HL-60/S4 treated with phorbol 12-myristate 13-acetate at 8.2 ng/mL for 4 days and 3 days (cell line): ENCODE measurements around the gene SSH2.

Source experiments
- in situ Hi-C: fragments of 300-500 bp; cut with MboI; formaldehyde crosslinking; loops from 2 replicates; pipeline ENCODE4 v1.15.0; 2022; ENCODE audit warnings: low sequenced_read_pairs

Gene SSH2

DNA sequence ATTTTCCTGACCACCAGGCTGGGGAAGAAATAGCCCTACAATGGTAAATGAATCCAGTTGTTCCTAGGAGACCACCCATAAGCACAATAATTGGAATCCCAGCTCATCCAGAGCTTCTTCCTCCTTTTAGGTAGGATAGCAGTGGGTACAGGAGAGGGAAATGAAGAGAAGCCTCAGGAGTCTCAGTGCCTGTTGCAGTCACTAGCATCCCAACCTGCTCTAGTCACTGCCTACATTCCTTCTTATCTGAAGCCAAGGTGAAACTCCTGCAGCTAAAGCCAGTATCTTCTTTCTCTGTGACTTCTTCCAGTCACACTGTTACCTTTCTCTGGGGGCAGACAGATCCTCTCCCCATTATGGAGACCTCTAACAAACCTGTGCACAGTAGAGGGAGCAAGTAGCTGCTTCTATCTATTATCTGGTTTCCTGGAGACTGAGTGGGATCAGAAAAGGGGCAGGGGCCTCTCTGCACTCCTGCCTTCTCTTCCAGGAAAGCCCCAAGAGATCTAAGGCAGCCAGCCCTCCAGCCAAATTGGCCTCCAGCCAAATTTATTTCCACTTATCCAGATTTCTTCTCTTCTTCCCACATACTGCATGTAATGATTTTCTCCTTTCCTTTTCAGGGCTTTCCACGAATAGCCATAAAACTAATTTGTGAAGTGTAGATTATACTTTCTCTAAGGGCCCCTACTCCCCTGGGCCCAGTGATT, 85.5 kb downstream of the SSH2 start:
- in situ Hi-C loops = no loop called here

DNA sequence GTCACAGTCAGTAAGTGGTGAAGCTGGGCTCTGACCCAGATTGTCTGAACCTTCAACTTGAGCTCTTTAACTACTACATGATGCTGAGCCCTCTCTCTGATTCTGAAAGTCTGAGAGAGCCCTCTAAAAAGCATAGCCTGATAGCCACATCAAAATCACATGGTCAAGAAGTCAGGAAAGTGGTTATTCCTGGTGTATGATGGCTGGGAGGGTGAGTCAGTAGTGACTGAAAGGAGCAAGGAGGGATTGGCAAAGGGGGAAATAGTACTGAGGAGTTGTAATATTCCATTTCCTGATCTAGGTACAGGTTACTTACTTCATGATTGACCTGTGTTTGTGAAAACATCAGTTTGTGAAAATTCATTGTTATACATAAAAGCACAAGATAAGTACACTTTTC, 89.1 kb downstream of the SSH2 start:
- in situ Hi-C loops = no loop called here

DNA sequence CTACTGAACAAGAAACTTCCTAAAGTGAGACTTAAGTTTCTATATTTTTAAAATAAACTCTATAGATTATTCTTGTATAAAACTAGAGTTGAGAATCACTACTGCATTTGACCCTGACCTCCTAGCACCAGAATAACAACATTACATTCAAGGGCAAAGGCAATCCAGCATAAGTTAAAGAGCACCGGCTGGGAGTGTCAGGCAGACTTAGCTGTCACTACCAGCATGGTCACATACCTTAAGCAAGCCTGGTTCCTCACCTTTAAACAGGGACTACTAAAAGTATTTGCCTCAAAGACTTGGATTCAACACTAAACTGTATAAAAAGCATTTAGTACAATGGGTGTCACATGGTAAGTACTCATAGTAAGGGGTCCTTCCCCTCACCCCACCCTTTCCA, 90.4 kb downstream of the SSH2 start:
- in situ Hi-C loops = no loop called here

DNA sequence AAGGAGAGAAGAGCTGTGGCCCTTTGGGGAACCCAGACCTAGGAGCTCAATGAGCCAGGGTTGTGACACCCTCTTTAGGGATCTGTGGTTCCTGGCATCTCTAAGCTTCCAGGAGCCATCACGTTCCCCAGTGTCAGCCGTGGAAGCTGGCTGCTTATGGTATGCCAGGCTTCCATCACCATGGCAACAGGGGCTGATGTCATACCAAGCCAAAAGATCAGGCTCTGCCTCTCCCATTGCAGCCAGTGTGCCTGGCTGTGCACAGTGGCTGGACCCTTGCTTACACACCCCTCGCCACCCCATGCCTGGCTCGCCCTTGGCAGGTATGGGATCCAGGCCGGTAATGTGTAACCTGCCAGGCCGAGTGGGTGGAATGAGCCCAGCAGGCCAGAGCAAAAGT, 91.1 kb downstream of the SSH2 start:
- in situ Hi-C loops = no loop called here

DNA sequence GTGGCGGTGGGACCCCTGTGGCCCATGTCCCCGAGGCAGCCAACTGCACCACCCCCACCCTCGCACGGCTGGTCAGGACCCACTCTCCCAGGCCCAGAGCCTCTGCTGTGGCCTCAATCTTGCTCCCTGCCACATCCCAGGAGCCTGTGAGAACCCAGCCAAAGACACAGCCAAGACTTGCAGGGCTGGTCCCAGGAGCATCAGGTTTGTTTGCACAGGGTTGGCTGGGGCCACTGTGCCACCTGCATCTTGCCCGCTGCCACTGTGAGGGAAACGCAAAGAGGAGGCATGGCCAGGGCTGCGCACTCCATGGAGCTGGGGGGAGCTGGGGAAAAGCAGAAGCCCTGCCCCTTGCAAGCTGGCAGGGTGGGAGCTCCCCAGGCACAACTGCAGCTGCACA, 92.5 kb downstream of the SSH2 start:
- in situ Hi-C loops = no loop called here

DNA sequence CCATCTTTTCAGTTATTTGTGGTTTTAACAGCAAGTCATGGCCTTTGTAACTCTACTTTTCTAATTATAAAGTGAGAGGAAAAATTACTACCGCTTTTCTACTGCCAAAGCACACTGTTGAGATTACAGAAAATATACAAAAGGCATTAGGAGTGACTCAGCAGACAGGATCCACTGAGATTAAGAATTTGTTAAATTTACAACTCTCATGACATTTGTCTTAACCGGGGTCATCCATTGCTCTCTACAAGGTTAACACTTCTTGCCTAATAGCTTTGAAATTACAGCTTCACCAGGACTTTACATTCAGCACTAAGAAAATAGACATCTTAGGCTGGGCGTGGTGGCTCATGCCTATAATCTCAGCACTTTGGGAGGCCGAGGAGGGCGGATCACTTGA, 93.4 kb downstream of the SSH2 start:
- in situ Hi-C loops = no loop called here

DNA sequence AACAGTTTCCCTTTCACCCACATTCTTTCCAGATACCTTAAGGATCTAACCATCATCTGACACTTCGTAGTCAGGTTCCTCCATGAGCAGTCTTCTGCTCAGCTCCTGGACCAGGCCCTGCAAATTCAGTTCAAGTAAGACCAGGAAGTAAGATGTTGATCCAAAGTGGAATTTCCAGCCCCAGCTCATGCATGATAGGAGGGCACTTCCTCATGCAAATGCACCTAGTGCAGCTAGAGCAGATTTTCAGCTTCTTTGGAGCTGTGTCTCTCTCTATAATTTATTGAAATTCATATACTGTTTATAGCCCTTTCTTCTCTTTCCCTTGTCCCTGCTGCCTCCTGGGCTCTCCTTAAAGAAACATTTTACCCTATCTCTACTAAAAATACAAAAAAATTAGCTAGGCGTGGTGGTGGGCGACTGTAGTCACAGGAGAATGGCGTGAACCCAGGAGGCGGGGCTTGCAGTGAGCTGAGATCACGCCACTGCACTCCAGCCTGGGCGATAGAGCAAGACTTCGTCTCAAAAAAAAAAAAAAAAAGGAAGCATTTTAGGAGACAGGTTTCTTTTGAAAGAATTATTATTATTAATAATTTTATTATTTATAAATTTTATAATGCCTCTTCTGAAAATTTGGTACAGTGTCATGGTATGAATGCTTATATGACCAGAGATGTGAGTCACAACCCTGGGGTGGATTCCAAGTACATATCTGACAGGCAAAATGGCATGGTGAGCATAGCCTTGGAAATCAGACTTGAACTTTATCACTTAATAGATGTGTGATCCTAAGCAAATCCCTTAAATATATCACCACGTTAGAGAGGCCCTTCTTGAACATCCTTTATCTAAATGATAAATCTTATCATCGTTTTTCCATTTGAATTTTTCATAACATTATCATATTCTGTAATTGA, 94.3 kb downstream of the SSH2 start:
- in situ Hi-C loops = no loop called here

DNA sequence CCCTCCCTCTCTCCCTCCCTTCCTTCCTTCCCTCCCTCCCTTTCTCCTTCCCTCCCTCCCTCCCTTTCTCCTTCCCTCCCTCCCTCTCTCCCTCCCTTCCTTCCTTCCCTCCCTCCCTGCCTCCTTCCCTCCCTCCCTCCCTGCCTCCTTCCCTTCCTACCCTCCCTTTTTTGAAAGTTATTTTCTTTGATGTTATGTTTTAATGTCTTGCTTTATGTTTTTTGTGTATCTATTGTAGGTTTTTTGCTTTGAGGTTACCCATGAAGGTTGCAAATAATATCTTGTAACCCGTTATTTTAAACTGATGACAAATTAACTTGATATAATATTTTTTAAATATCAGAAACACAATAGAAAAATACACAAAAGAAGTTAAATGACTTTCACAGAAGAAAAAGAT, 96.2 kb downstream of the SSH2 start:
- in situ Hi-C loops = no loop called here

DNA sequence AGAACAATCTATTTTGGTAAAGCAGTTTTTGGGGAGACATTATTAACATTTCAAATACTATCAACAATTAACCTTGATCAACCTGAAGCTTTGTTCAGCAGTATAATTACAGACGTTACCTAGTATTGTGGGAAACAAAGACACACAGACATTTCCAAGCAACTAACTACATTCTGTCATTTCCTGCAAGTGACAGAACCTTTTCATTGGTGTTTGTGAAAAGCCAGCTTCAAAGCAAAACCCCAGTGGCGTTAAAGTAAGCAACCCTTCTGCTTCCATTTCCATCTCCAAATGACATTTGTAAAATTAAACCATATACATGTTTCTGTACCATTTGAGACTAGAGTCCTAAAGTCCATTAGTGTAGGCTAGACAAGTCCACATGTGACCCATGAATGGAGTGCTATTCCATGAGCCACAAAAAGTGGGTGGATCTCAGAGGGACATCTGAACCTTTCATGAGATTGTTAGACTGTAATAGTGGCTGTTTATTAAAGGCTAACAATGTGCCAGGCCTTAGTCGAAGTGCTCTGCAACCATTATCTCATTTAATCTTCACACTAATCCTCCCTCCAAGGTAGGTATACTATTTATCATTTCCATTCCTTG, 101.2 kb downstream of the SSH2 start:
- in situ Hi-C loops = no loop called here

DNA sequence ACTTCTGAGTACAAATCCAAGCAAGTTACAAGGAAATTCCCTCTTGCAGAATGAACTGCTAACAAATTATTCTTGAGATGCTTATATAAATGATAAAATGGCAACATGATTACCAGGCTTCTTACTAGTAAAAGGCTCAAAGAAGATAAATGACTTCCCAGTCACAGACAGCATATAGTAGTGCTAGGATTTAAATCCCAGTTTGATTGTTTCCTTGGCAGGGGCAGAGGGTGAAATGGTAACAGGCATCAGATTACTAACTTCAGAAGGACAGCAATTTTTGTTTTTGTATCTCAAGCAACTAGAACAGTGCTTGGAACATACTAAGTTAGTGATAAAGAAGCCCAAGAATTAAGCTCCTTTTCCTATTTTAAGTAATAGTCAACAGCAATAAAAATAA, 102.8 kb downstream of the SSH2 start:
- in situ Hi-C loops = no loop called here

DNA sequence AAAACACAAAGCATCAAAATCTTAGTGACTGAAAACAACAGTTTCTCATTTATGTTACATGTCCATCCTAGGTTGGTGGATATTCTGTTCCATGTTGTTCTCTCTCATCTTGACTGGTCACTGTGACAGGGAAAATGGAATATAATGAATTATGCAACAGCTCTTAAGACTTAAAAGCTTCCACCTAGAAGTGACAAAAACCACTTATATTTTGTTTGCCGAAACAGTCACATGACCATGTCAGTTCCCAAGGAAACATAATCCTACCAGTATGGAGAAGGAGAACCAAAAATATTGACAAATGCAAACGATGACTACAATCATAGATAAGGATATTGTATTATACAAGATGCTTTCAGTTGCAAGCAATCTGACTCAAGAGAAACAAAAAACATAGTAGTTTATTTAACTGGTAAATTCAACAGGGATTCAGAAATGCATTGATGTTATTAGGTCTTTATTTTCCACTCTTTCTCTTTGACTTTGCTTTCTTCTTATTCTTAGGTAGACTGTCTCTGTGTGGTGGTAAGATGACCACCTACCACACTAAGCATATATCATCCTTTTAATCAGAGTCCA, 103.8 kb downstream of the SSH2 start:
- in situ Hi-C loops = no loop called here

DNA sequence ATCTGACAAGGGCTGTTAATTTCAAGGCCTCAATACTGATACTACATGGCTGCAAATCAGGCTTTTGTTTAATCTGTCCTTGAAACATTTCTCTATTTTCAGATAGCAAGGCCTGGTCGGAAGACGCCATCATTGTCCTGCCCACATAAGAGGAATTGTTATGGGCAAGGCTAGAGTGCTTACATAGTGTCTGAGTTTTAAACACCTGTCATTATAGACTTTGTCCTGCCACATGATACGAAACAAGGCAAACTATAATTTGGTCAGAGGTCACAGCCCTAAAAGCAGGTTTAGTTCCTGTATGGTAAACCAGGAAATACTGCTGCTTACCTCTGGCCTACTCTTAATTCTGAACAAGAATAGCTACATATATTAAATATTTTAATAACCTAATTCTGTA, 104.4 kb downstream of the SSH2 start:
- in situ Hi-C loops = no loop called here

DNA sequence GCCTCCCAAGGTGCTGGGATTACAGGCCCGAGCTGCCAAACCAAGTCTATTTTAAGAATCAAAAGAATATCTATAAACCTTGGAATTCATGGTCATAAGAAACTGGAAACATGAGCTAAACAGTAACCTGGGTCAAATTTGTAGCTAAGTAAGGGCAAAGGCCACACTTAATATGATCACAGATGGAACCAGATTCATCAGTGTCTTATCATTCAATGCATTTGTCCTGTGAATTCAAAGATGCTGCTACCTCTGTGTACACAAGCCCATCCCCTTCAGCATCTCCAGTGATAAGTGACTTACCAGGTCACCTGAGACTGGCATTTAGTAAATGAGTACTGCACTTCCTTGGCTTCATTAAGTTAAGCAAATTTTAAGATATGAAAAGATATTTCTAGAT, 108.1 kb downstream of the SSH2 start:
- in situ Hi-C loops = loop anchor here (25.0 kb wide), 2 partner anchors 115 to 265 kb away; partner anchors contain the start of genes EFCAB5 and SSH2

DNA sequence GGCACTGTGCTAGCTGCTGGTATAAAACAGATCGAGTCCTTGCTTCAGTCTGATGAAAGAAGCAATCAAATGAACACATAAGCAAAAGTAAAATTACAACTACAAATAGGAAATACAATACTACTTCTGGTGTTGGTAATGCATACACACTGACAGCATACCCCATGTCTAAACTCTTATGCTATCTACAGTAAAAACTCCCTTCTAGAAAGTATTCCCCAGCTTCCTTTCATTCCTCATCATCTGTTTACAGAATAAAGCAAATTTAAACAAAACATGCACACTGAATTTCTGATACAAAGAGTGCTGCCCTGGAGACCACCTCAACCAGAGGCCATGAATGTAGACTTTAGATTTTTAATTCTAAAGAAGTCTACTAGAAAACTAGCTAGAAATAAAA, 109.6 kb downstream of the SSH2 start:
- in situ Hi-C loops = loop anchor here (25.0 kb wide), 2 partner anchors 117 to 267 kb away; partner anchors contain the start of genes EFCAB5 and SSH2

DNA sequence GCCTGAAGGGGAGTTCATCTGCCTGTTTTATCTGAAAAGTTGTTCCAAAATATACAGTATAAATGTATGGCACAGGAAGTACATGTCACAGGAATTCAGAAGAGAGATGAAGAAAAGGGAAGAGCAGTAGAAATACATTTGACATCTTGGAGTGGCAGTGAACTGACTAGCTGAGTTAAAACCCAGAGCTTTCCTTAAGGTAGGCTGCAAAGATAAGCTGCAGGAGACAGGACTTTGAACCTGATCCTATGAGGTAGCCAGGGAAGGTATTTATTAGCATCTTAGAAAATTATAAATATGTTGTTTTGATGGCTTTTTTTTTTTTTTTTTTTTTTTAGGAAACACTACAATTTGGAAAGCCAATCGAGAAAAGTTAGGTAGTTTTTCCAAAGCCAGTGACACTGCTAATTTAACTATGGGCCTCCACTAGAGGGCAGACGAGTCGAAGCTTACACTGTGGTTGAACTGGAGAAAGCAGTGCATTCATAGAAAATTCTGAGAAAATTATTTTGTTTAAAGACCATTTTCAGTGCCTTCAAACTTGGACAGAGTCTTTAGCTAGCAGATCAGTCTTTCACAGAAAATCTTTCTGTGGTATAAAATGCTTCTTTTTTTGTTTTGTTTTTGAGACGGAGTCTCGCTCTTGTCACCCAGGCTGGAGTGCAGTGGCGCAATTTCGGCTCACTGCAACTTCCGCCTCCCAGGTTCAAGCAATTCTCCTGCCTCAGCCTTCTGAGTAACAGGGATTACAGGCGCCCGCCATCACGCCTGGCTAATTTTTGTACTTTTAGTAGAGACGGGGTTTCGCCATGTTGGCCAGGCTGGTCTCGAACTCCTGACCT, 122.3 kb downstream of the SSH2 start:
- in situ Hi-C loops = loop anchor here (25.0 kb wide), 2 partner anchors 130 to 280 kb away; partner anchors contain the start of genes EFCAB5 and SSH2

DNA sequence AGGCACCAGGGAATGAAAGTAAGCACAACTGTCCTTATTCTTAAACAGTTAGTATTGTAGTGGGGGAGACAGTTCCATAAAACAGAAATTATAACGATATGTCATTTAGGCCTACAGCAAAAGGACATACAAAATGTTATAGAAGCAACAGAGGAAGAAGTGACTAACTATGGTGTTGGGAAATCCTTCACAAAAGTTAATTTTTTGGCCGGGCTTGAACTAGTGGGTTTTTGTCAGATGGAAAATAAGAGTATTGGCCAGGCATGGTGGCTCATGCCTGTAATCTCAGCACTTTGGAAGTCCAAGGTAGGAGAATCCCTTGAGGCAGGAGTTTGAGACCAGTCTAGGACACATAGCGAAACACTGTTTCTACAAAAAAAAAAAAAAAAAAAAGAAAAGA, 127.8 kb downstream of the SSH2 start:
- in situ Hi-C loops = loop anchor here (25.0 kb wide), 2 partner anchors 135 to 285 kb away; partner anchors contain the start of genes EFCAB5 and SSH2

DNA sequence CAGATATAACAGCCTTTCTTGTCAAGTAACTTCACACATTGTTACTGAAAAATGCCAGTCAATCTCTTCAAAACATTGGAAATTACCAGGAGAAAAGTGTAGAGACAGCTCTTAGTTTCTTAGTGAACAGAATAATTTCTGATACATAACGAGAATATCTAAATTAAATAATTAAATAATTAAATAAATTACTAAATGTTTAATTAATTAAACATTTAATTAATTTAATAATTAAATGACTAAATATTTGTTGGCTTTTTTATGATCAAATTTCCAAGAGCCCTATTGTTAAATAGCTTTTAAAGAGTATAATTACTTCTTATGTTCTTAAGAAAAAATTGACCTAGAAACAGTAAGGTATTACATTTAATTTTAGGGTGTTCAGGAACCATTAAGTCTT, 129.6 kb downstream of the SSH2 start:
- in situ Hi-C loops = loop anchor here (25.0 kb wide), 2 partner anchors 137 to 287 kb away; partner anchors contain the start of genes EFCAB5 and SSH2

DNA sequence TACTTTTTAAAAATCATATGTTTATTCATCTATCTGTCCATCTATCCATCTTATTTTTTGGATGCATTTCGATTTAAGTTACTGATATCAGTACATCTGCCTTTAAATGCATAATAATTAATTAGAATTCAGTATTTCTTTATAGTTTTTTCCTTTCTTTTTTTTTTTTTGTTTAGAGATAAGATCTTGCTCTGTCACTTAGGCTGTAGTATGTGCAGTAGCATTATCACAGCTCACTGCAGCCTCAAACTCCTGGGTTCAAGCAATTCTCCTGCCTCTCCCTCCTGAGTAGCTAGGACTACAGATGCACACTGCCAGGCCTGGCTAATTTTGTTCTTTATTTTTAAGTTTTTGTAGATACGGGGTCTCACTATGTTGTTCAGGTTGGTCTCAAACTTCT, 133.4 kb downstream of the SSH2 start:
- in situ Hi-C loops = loop anchor here (25.0 kb wide), 1 partner anchor 159 kb away; no protein-coding TSS in a partner anchor

DNA sequence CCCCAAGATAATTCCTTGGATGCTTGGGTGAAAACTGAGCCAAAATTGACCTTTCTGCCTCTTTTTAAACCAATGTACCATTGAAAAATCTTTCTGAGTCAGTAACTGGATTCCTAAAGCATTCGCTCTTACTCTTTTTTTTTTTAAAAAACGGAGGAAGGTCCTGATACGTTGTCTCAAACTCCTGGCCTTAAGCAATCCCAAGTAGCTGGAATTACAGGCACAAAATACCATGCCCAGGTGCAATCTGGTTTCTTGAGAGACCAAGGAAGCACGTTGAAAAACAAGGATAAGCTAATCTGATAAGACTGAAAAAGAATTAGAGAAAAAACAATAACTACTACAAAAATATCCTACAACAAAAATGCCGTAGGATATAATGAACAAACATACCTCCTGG, 136.5 kb downstream of the SSH2 start:
- in situ Hi-C loops = loop anchor here (25.0 kb wide), 1 partner anchor 156 kb away; no protein-coding TSS in a partner anchor
